Caki2 (cell line): ENCODE data around the gene ATXN2. TPM values are rescaled to one million over a fixed set of nuclear protein-coding genes. Genes with fewer than 3 reads are reported as not detected.

ENCODE experiments used
- DNase-seq: peaks from one replicate; pipeline ENCODE4 v3.0.0-alpha.2; 2015; ENCODE audit warnings: low read depth
- in situ Hi-C: cut with HindIII; loops from 2 replicates; pipeline ENCODE4 v1.10.0; 2016; ENCODE audit warnings: low sequenced_read_pairs, low pct_unique_long_range_greater_than_20kb, mixed read lengths
- total RNA-seq: library from RNA; depleted of rRNA; stranded (reverse); fragments of >200 nt; shearing (Covaris generic); gene quantifications from 2 replicates; pipeline ENCODE4 v1.2.3, GENCODE V29; 2014; ENCODE audit warnings: low replicate concordance

The ATXN2 gene
- total RNA-seq, 1 experiment from 2014 or later: 7.5 TPM

DNA sequence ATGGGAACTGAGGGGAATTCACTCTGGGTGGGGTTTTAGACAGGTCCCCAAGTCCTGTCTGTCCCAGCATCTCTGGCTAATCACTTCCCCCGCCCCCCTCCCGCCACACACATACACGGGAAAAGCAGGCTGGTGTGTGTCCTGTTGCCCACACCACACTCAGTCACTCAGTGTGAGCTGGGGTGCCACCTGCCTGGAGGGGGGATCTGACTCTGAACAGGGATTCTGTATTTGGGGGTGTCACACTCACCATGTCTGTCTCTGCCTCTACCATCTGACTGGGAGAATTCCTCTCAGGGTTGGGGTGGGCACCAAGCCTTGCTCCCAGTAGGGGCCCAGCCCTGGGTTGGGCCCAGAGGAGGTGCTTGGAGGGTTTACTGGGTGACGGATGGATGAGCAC lies 162.3 kb downstream of the ATXN2 start:
- no peak for DNase-seq
- in situ Hi-C loops: no loop called here

GRCh38 chr12:111436266-111436665 lies 162.8 kb downstream of the ATXN2 start:
- in situ Hi-C loops: no loop called here
- no peak for DNase-seq

GRCh38 chr12:111435661-111436201 lies 163.4 kb downstream of the ATXN2 start:
- in situ Hi-C loops: no loop called here
- DNase-seq: no peak

DNA sequence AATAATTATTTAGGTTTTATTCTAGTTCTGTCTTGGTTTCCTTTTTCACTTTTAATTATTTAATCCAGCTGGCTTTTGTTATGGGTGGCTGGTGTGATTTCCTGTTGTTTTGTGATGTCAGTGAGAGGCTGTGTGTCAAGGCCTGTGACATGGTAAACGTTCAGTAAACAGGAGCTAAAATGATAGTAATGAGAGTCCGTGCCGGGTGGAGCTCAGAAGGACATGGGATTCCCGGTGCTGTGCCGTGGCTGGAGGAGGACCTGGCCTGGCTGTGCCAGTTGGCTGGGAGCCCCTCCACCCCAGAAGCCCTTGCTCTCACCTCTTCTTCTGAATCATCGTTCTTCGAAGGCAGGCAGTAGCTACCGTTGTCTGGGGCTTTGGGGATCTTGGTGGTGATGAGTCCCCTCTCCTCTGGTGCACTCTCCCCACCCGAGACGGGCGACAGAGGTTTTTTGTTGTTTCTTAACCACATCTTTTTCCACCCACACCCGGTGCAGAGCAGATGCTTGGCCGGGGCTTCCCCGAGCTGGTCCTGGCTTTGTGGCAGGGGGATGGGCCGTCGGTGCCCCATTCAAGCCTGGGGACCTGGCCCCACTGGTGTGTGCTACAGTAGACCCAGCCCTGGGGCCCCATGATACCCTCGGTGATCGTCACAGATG lies 164.3 kb downstream of the ATXN2 start:
- DNase-seq: no peak
- in situ Hi-C loops: no loop called here

- in situ Hi-C loops: no loop called here
- no peak for DNase-seq
Measured at GRCh38 chr12:111434049-111434448, 165.1 kb downstream of the ATXN2 start.

DNA sequence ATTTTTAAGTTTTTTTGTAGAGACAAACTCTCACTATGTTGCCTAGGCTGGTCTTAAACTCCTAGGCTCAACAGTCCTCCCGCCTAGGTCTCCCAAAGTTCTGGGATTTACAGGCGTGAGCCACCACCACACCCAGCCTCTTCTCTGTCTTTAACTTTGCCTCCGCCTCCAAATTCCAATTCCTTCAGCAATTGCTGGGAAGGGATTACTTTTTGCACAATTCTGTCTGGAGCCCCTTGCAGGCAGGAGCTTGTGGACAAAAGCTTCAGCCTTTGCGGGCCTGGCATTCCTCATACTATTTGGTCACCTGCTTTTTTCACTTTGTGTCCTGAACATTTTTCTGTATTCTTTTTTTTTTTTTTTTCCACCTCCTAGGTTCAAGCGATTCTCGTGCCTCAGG lies 167.3 kb downstream of the ATXN2 start:
- in situ Hi-C loops: no loop called here
- DNase-seq: no peak

GRCh38 chr12:111430433-111431353 lies 168.4 kb downstream of the ATXN2 start:
- no peak for DNase-seq
- in situ Hi-C loops: no loop called here

GRCh38 chr12:111429828-111430432 lies 169.2 kb downstream of the ATXN2 start:
- no peak for DNase-seq
- in situ Hi-C loops: no loop called here

- in situ Hi-C loops: no loop called here
- DNase-seq: no peak
Measured at GRCh38 chr12:111428728-111429175, 170.4 kb downstream of the ATXN2 start.

DNA sequence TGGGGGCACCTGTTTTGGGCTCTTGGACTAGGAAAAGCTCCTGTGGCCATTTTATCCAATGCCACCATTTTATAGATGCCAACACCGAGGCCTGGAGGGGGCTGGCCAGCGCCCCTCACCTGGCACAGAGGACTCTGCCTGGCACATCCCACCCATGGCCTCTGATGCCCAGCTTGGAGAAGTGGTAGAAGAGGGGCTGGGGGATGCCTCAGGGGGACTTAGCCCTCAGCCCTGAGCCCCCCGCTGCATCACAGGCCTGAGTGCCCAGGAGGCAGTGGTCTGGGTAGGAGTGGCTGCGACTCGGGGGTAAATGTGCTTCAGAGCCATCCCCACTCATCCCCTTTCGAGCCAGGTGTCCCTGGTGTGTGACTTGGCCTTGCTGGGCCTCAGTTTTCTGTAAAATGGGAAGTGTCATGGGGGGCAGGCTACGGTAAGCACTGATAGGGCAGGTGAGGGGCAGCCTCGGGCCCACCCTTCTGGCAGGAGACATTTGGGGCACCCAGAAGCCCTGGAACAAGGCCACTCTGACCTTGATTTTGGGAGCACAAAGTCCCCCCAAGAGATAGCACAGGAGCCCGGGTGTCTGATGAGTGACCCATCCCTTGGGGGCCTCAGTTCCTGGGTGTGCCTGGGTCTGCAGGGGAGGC lies 170.9 kb downstream of the ATXN2 start:
- in situ Hi-C loops: no loop called here

GRCh38 chr12:111427417-111428074 lies 171.6 kb downstream of the ATXN2 start:
- in situ Hi-C loops: no loop called here
- no peak for DNase-seq

More for the DNA sequence above, 170.9 kb downstream of the ATXN2 start:
- no peak for DNase-seq

DNA sequence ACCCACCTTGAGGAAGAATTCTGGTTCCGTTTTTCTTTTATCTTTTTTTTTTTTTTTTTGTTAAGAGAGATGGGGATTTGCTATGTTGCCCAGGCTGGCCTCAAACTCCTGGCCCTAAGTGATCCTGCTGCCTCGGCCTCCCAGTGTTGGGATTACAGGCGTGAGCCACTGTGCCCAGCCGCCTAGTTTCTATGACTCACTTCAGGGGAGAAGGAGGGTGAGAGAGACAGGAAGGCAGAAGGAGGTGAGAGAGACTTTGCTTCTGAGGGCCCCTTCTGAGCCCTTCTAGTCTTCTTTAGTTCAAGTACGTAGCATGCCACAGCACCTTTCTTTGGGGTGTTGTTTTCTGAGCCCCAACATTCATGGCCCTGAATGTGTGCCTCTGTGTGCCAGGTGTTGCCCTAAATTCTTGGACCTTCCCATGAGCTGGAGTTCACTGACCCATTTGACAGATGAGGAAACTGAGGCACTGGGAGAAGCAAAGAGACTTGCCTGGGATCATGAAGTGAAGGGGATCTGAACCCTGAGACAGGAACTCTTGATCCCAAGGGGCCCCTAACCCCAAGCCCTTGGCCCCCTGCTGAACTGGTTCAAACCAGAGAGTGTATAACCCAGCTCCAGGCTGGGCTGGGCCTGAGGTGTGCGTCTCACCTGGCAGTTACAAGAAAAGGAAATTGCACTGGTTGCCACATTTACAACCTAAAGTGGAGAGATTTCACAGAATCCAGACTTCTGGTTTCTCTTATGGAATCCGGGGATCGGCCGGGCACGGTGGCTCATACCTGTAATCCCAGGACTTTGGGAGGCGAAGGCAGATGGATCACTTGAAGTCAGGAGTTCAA lies 172.6 kb downstream of the ATXN2 start:
- DNase-seq: no peak
- in situ Hi-C loops: no loop called here

- in situ Hi-C loops: no loop called here
- no peak for DNase-seq
Measured at GRCh38 chr12:111425655-111426054, 173.5 kb downstream of the ATXN2 start.

DNA sequence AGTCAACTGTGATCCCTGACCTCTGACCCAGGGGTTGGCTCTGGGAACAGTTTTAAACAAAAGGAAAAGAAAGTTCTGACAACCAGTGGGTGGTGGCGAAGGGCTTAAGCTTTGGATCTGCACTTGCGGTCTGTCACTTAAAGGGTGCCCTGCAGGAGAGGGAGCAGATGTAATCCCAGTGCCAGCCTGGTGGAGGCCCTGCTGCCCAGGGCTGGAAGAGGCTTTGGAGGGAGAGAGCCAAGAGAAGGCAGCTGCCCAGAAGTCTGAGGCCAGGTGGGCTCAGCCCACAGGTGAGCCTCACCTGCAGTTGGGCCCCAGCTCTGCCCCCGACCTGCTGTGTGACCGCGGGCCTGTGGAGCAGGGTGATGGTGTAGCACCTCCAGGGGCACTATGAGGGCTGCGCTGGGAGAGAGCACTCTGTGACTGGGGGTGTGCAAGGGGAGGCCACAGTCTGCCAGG lies 174.3 kb downstream of the ATXN2 start:
- in situ Hi-C loops: no loop called here
- DNase-seq: no peak

GRCh38 chr12:111424189-111424792 lies 174.8 kb downstream of the ATXN2 start:
- in situ Hi-C loops: no loop called here
- no peak for DNase-seq

GRCh38 chr12:111420494-111420893 lies 178.6 kb downstream of the ATXN2 start:
- no peak for DNase-seq
- in situ Hi-C loops: no loop called here

- no peak for DNase-seq
- in situ Hi-C loops: no loop called here
Measured at GRCh38 chr12:111419784-111420183, 179.3 kb downstream of the ATXN2 start.
